ENCODE measurements around the gene PDZRN3. TPM values are rescaled to one million over a fixed set of nuclear protein-coding genes. Genes with fewer than 3 reads are reported as not detected.

Gene PDZRN3
- total RNA-seq, 1 experiment from 2014 or later = 5.9 TPM

GRCh38 chr3:73586628-73587027 is 38.1 kb downstream of the PDZRN3 start:
- no peak overlapping the region for H3K4ac ChIP-seq (ENCODE audit: low read depth, low read length)
- no peak overlapping the region for H3K56ac ChIP-seq (ENCODE audit: insufficient read length, low read depth, low read length)
- H3K4me1 ChIP-seq (ENCODE audit: insufficient read depth, low read length) = no peaks in the 10 kb centered on the region
- no peak overlapping the region for H2BK20ac ChIP-seq (ENCODE audit: low read depth, low read length, poor library complexity, severe bottlenecking)
- H3K27ac ChIP-seq (ENCODE audit: insufficient read length, low read depth, low read length) = no peak overlapping the region
- no peak overlapping the region for H2BK12ac ChIP-seq (ENCODE audit: insufficient read length, low read depth, low read length)
- H3K14ac ChIP-seq (ENCODE audit: insufficient read depth, low read length) = no peak overlapping the region
- no peak overlapping the region for H2AK5ac ChIP-seq (ENCODE audit: insufficient read length, low read length)
- Mint-ChIP-seq H3K27ac (no peak overlapping the region), H3K4me3 (no peak overlapping the region), H3K27me3 (ENCODE audit: low read depth) (peaks cover 26% of the 10 kb centered on the region), H3K4me1 (peaks cover 20 to 21% of the 10 kb centered on the region in 2 experiments), H3K9me3 (no peaks in the 10 kb centered on the region), H3K36me3 (ENCODE audit: insufficient read depth in 1 of 3, low read depth in 3 of 3) (peaks cover 0 to 13% (median 2%) of the 10 kb centered on the region in 3 experiments; a peak in 2 of 7 replicates)
- no peaks in the 10 kb centered on the region for H3K79me2 ChIP-seq (ENCODE audit: insufficient read depth, low read length)
- H3K9me3 ChIP-seq (ENCODE audit: control insufficient read depth, low read depth, low read length) = no peaks in the 10 kb centered on the region
- WGBS (ENCODE audit: extremely low coverage, insufficient read length, low lambda C conversion rate) = no CpG with 5 or more reads among the region's 1 CpG
- H3K23me2 ChIP-seq (ENCODE audit: insufficient read length, low read depth, low read length, poor library complexity, severe bottlenecking) = no peaks in the 10 kb centered on the region
- no peak overlapping the region for H3K9ac ChIP-seq (ENCODE audit: extremely low read depth, insufficient read length, low read length)
- no peak overlapping the region for H3K4me2 ChIP-seq (ENCODE audit: insufficient read depth, insufficient read length, low read length)
- no peak overlapping the region for H4K8ac ChIP-seq (replicated peaks; ENCODE audit: insufficient read length, low read depth, low read length)
- no peak overlapping the region for H4K91ac ChIP-seq (ENCODE audit: insufficient read length, low read depth, low read length)
- H2BK5ac ChIP-seq (ENCODE audit: insufficient read length, low read length) = no peak overlapping the region
- H2BK120ac ChIP-seq (ENCODE audit: low read depth, low read length, poor library complexity, severe bottlenecking) = no peak overlapping the region
- H2BK15ac ChIP-seq (ENCODE audit: low read depth, low read length) = no peak overlapping the region
- no peaks in the 10 kb centered on the region; the same call in 1 of the 2 replicates for H3K27me3 ChIP-seq (ENCODE audit: insufficient read depth, low read length)
- no peak for TF ChIP-seq CTCF (conservative IDR thresholded peaks at IDR 0.05)
- no peak overlapping the region for H2AFZ ChIP-seq (ENCODE audit: low read length)
- H3K23ac ChIP-seq (ENCODE audit: insufficient read length, low read depth, low read length) = no peak overlapping the region
- no peaks in the 10 kb centered on the region for H4K20me1 ChIP-seq (ENCODE audit: control insufficient read depth, insufficient read depth, insufficient read length)
- H3K18ac ChIP-seq (ENCODE audit: insufficient read length, low read depth, low read length) = no peak overlapping the region
- no peak overlapping the region for H3T11ph ChIP-seq (ENCODE audit: low read length)
- no peak overlapping the region for H4K5ac ChIP-seq (ENCODE audit: insufficient read length, low read depth, low read length)
- peaks cover 3% of the 10 kb centered on the region for H3K79me1 ChIP-seq (ENCODE audit: insufficient read depth, low read depth, low read length, poor library complexity, severe bottlenecking)
- no peak for DNase-seq

Measured in H9 (cell line).